T1000 (cell line): ENCODE data around the gene IL1RAPL1.

ENCODE experiments used
- DNase-seq: peaks from one replicate; lab custom pipeline; 2025; ENCODE audit warnings: mixed read lengths; lab: John Stamatoyannopoulos, UW

Gene IL1RAPL1

GRCh38 chrX:29653721-29654120, 1066.5 kb downstream of the IL1RAPL1 start:
- DNase-seq = no peak

- DNase-seq = peak; percentile 4
Measured at GRCh38 chrX:29659911-29660310, 1072.7 kb downstream of the IL1RAPL1 start.

- no peak for DNase-seq
Measured at GRCh38 chrX:29661290-29661689, 1074.0 kb downstream of the IL1RAPL1 start.

- DNase-seq = no peak
Measured at GRCh38 chrX:29662101-29662500, 1074.9 kb downstream of the IL1RAPL1 start.

- peak; percentile 24 for DNase-seq
Measured at GRCh38 chrX:29662759-29663503, 1075.7 kb downstream of the IL1RAPL1 start.

- no peak for DNase-seq
Measured at GRCh38 chrX:29665532-29665931, 1078.3 kb downstream of the IL1RAPL1 start.

GRCh38 chrX:29666366-29666765, 1079.1 kb downstream of the IL1RAPL1 start:
- DNase-seq = no peak

- no peak for DNase-seq
Measured at GRCh38 chrX:29671421-29671820, 1084.2 kb downstream of the IL1RAPL1 start.

- no peak for DNase-seq
Measured at GRCh38 chrX:29687687-29688086, 1100.4 kb downstream of the IL1RAPL1 start.

- no peak for DNase-seq
Measured at GRCh38 chrX:29690061-29690460, 1102.8 kb downstream of the IL1RAPL1 start.

- no peak for DNase-seq
Measured at GRCh38 chrX:29691044-29691443, 1103.8 kb downstream of the IL1RAPL1 start.

GRCh38 chrX:29693912-29694311, 1106.7 kb downstream of the IL1RAPL1 start:
- DNase-seq = no peak

GRCh38 chrX:29699239-29699638, 1112.0 kb downstream of the IL1RAPL1 start:
- DNase-seq = no peak

- DNase-seq = no peak
Measured at GRCh38 chrX:29707088-29707487, 1119.8 kb downstream of the IL1RAPL1 start.

GRCh38 chrX:29721152-29721551, 1133.9 kb downstream of the IL1RAPL1 start:
- DNase-seq = no peak

GRCh38 chrX:29724316-29724715, 1137.1 kb downstream of the IL1RAPL1 start:
- no peak for DNase-seq

GRCh38 chrX:29726811-29727210, 1139.6 kb downstream of the IL1RAPL1 start:
- no peak for DNase-seq

GRCh38 chrX:29728639-29729038, 1141.4 kb downstream of the IL1RAPL1 start:
- no peak for DNase-seq

- DNase-seq = no peak
Measured at GRCh38 chrX:29744966-29745365, 1157.7 kb downstream of the IL1RAPL1 start.

- DNase-seq = no peak
Measured at GRCh38 chrX:29746326-29746725, 1159.1 kb downstream of the IL1RAPL1 start.

GRCh38 chrX:29762006-29762405, 1174.8 kb downstream of the IL1RAPL1 start:
- DNase-seq = no peak

GRCh38 chrX:29775890-29776289, 1188.6 kb downstream of the IL1RAPL1 start:
- no peak for DNase-seq

GRCh38 chrX:29787656-29788055, 1200.4 kb downstream of the IL1RAPL1 start:
- no peak for DNase-seq
